ENCODE measurements around the gene SLC25A11.

Gene SLC25A11

DNA sequence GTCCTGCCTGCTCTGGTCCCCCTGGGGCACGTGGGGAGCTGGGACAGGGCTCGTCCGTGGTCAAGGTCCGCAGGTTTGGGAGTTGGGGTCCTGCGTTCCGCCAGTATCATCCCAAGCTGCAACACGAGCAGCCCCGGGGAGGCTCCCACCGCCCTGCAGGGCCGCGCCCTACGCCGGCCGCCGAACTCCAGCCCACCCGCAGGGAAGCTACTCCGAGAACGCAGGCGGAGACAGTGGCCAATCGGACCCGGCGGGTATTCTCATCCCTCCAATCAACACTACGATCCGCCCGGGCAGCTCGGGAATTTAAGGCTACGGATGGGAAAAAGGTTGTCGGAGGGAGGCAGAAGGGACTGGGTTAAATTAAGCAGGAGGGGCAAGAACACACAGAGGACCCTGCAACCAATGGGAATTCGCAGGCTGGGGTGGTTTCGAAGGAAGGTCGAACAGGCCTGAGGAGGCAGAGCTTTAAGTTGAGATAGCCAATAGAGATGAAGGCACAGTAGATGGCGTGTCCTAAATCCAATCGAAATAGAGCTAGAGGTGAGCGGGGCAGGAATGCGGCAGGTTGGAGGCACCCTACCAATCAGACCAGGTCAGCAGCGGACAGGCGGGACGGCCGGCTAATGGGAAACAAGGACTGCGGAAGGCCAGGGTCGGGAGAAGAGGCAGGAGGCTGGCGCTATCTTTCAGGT is 27.1 kb upstream of the SLC25A11 start:
- peak; percentile 84 to 88 for DNase-seq (ENCODE audit: low read depth in 2 of 2)

DNA sequence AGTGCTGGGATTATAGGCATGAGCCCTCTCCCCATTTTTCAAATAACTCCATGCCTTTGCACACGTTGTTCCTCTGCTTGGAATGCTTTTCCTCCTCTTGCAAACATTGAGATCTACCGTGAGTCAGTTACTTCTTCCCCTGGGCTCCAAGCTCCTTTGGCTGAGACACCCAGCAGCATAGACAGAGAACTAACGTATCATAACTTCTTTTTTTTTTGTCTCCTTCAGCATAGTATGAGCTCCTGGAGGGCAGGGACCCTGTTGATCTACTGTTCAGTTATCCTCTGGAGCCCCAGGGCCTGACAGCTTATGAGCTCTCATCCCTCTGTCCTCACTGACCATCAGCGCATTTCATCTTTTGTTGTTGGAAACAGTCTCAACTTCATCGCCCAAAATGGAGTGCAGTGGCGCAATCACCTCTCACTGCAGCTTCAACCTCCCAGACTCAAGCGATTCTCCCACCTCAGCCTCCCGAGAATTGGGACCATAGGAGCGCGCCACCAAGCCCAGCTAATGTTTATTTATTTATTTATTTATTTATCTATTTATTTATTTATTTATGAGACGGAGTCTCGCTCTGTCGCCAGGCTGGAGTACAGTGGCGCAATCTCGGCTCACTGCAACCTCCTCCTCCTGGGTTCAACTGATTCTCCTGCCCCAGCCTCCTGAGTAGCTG is 25.6 kb upstream of the SLC25A11 start:
- no peak for DNase-seq (ENCODE audit: low read depth in 2 of 2)

GRCh38 chr17:4960279-4960922 is 20.6 kb upstream of the SLC25A11 start:
- DNase-seq (ENCODE audit: low read depth in 2 of 2): no peak

DNA sequence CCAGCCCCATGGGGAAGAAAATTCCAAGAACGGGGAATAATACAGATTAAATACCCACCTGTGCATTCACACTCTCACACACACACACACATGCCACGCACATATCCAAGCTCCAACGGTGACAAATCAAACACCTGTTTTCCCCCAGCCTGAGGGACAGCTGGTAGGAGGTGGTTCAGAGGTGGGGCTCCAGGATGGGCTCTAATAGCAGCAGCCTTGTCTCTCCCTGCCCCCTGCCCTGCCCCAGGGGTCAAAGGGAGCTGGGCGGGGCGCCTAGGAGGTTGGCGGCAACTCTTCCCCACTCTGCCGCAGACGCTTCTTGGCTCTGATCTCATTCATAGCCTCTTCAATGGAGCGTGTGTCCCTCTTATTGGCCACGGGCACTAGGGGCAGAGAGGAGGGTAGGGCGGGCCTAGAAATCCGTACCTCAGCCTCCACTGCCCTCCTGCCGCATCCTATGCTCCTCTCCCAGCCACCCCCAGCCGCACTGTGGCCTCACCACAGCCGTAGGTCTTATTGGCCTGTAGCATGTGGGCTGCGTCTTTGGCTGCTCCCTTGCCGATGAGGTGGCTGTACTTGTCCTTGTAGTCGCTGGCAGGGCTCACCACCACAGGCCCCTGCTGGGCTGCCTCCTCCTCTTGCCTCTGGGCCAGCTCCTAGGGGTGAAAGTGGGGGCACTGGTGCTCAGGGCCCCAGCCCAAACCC is 19.6 kb upstream of the SLC25A11 start:
- DNase-seq (ENCODE audit: low read depth in 2 of 2): no peak

- no peak for DNase-seq (ENCODE audit: low read depth in 2 of 2)
Observed at GRCh38 chr17:4958102-4958501, 18.3 kb upstream of the SLC25A11 start.

- no peak for DNase-seq (ENCODE audit: low read depth in 2 of 2)
Observed at GRCh38 chr17:4956493-4957061, 16.7 kb upstream of the SLC25A11 start.

GRCh38 chr17:4955091-4955490 is 15.2 kb upstream of the SLC25A11 start:
- DNase-seq (ENCODE audit: low read depth in 2 of 2): no peak

- no peak for DNase-seq (ENCODE audit: low read depth in 2 of 2)
Observed at GRCh38 chr17:4953451-4953961, 13.7 kb upstream of the SLC25A11 start.

DNA sequence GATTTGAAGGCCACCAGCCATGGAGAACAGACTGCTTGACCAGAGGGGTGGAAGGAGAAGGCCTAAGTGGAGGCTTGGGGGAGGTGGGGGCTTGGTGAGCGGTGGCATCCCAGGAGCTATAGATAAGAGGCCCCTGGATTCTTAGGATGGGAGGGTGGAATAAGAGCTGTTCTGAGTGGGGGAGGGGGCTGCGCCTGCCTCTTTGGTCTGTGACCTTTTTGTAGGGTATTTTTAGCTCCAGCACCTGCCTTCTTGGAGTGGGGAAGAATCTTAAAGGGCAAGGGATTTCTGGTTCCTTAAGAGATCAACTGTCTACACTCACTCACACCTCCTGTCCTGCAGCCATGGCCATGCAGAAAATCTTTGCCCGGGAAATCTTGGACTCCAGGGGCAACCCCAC is 11.6 kb upstream of the SLC25A11 start:
- no peak for DNase-seq (ENCODE audit: low read depth in 2 of 2)

DNA sequence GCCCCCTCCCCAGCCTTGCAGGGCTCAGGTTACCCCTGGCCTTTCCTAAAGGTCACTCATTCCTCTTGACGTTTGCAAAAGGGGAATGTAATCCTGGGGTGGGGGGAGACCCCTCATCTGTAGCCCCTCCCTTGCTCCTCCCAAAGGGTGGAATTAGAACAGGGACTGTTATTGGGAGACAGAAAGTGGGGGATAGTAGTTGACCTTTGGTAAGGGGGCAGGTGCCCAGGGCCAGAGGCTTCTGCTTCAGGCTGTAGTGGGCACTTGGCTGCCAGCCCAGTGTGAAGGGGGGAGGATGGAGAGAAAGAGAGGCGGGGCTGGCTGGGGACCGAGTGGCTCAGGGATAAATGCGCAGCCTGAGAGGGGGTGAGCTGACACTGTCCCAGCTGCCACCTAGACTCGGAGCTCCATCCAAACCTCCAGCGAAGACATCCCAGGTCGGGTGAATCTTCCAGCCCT is 10.9 kb upstream of the SLC25A11 start, which contains the start of gene ENO3:
ENO3 (plus strand) TSS at position 374 of the 459 bp plus-strand sequence. CDS start 711 bp downstream, outside the sequence.
- no peak for DNase-seq (ENCODE audit: low read depth in 2 of 2)

GRCh38 chr17:4950075-4950745 is 10.4 kb upstream of the SLC25A11 start:
- no peak for DNase-seq (ENCODE audit: low read depth in 2 of 2)

DNA sequence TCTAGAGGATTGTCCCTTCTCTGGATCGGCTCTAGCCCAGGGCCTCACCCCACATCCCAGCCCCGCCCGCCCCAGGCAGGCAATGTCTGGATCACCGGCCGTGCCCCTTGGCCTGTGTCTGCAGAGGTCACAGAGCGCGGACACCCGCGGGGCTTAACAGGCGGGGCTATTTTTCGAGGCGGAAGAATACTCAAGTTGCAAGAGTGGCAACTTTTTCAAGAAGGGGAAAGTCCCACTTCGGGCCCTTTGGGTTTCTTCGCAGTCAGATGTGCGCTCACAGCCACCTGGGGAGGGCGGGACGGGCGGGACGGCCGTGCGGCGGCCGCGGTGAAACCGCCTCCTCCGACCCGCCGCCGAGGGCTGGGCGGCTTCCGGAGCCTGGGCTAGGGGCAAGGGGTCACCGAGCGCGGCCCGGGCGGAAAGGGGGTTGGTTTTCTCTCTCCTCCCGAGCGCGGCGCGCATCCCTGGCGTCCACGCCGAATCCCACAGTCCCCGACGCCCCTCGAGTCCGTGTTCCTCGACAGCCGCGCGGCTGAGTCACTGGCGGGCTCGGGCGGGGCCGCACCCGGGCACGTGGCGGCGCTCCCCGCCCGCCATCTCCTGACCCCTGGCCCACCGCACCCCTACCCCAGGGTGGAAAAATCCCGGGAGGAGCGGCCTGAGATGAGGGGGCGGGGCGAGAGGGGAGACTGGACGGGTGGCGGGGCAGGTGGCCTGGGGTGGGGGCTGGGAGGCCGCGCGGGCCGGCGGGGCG is 9.7 kb upstream of the SLC25A11 start:
- peak; percentile 67 to 74 for DNase-seq (ENCODE audit: low read depth in 2 of 2)

GRCh38 chr17:4948931-4949320 is 9.1 kb upstream of the SLC25A11 start:
- DNase-seq (ENCODE audit: low read depth in 2 of 2): peak; percentile 53 to 63

DNA sequence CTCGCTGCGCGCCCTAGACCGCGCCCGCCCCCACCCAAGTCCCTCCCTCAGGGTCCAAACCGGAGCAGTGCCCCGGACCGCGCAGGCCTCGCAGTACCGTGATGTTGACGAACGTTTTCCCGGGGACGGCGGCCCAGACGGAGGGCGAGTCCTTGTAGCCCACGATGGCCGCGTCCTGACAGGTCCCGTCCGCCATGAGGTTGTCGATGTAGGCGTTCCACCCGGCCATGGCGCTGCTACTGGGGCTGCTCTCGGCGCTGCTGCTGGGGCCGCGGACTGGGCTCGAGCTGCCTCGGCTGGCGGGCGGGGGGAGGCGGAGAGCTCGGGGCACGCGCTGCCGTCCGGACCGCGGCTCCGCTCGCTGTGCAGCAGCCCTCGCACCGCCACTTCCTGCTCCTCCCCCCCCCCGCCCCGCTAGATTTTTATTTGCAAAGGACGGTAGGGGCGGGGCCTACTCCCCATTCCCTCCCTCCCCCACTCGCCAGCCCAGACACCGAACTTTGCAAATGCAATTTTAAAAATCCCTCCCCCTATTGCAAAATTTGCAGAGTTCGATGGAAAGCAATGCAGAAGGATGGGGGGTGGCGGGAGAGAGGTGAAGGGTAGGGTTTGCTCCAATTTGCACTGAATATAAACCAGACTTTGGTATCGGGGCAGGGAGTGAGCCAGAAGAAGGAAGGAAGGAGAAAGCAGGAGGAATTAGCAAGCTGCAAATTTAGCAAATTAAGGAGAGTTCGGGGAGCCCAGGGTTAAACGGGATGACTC is 8.5 kb upstream of the SLC25A11 start, which contains the start of gene PFN1:
PFN1 (minus strand) TSS at position 365 of the 765 bp plus-strand sequence; CDS start at position 229, 136 bp downstream.
- DNase-seq (ENCODE audit: low read depth in 2 of 2): peak; percentile 84 to 91

- peak in 1 of 2 donors; percentile 46 for DNase-seq (ENCODE audit: low read depth in 2 of 2)
Observed at GRCh38 chr17:4947411-4948165, 7.7 kb upstream of the SLC25A11 start.

- no peak for DNase-seq (ENCODE audit: low read depth in 2 of 2)
Observed at GRCh38 chr17:4947010-4947410, 7.2 kb upstream of the SLC25A11 start.

- no peak for DNase-seq (ENCODE audit: low read depth in 2 of 2)
Observed at GRCh38 chr17:4946312-4946976, 6.6 kb upstream of the SLC25A11 start.

GRCh38 chr17:4945944-4946280 is 6.1 kb upstream of the SLC25A11 start:
- DNase-seq (ENCODE audit: low read depth in 2 of 2): no peak
